MCF 10A (cell line): ENCODE data around the gene CDC42EP1. TPM values are rescaled to one million over a fixed set of nuclear protein-coding genes. Genes with fewer than 3 reads are reported as not detected.
A peak's percentile ranks its signal among the peaks of the same experiment; 100 is the strongest.
"Not testable (repeated sequence)": the region's sequence is repeated elsewhere in the genome, so short reads cannot be mapped to it uniquely, and the experiment has no call there.

Experiments used
- BruUV-seq: library from RNA; stranded (reverse); fragments of 400-500 nt; replicated peaks from 2 replicates; lab custom pipeline; 2021; lab: Mats Ljungman, UMichigan
- CTCF ChIA-PET: fragments of 300-600 bp; sonication (Branson Sonifier 250); formaldehyde crosslinking; extraction: SDS; loops from one replicate; lab custom pipeline; 2021; ENCODE audit warnings: antibody characterized with exemption, inconsistent platforms; lab: Yijun Ruan, JAX
- POLR2A ChIA-PET: fragments of 300-600, 350-650 bp; sonication (Branson Sonifier 250); formaldehyde crosslinking; extraction: SDS; loops from one replicate; lab custom pipeline; 2020; ENCODE audit warnings: antibody characterized with exemption, inconsistent platforms; lab: Yijun Ruan, JAX
- DNase-seq: peaks from one replicate; pipeline ENCODE4 v3.0.0-alpha.2; 2018; ENCODE audit not compliant: unreplicated experiment
- H3K27ac Mint-ChIP-seq: one replicate; pipeline ENCODE4 v1.8.0; 2022; ENCODE audit warnings: mild to moderate bottlenecking, low read depth, mixed read lengths; ENCODE audit not compliant: unreplicated experiment
- H3K27me3 Mint-ChIP-seq: one replicate; pipeline ENCODE4 v1.8.0; 2022; ENCODE audit warnings: mixed read lengths; ENCODE audit not compliant: insufficient read depth, unreplicated experiment
- H3K36me3 Mint-ChIP-seq: one replicate; pipeline ENCODE4 v1.8.0; 2022; ENCODE audit warnings: mild to moderate bottlenecking, moderate library complexity, mixed read lengths; ENCODE audit not compliant: insufficient read depth, unreplicated experiment
- H3K4me1 Mint-ChIP-seq: one replicate; pipeline ENCODE4 v1.8.0; 2022; ENCODE audit warnings: mixed read lengths; ENCODE audit not compliant: insufficient read depth, unreplicated experiment
- H3K4me3 Mint-ChIP-seq: one replicate; pipeline ENCODE4 v1.8.0; 2022; ENCODE audit warnings: mild to moderate bottlenecking, moderate library complexity, mixed read lengths; ENCODE audit not compliant: unreplicated experiment
- H3K9me3 Mint-ChIP-seq: one replicate; pipeline ENCODE4 v1.8.0; 2022; ENCODE audit warnings: mixed read lengths; ENCODE audit not compliant: unreplicated experiment
- CTCF ChIP-seq: fragments of 200-600 bp; IDR thresholded peaks from one replicate; pipeline ENCODE4 v1.8.0; 2022; ENCODE audit warnings: antibody characterized with exemption, mild to moderate bottlenecking; ENCODE audit not compliant: unreplicated experiment
- intact Hi-C: fragments of 100-400 bp; cut with micrococcal nuclease; formaldehyde crosslinking; loops from 2 replicates; pipeline ENCODE4 v1.14.1; 2022
- total RNA-seq: library from RNA; stranded (reverse); gene quantifications from 2 replicates; pipeline ENCODE4 v1.2.3, GENCODE V29; 2022

CDC42EP1 gene
- total RNA-seq, 1 experiment from 2014 or later, result 148 TPM

- H3K4me1 Mint-ChIP-seq, result peaks cover 32% of the 10 kb centered on the region
- ChIA-PET CTCF (interaction anchor here (0.6 to 16.7 kb wide), 21 partner anchors 11 to 1022 kb away, joined by 3 to 667 read pairs (median 4); partner anchors contain the start of genes CDC42EP1 and GGA1), POLR2A (interaction anchor here (1.1 to 10.8 kb wide), 7 partner anchors 11 to 148 kb away, joined by 3 to 194 read pairs (median 4); partner anchors contain the start of genes CDC42EP1, GGA1 and NOL12)
- peak overlapping the region; percentile 34 for H3K27ac Mint-ChIP-seq
- no peaks in the 10 kb centered on the region for H3K27me3 Mint-ChIP-seq
- peak; percentile 97 for TF ChIP-seq CTCF
- intact Hi-C loops, result loop anchor here (1.0 to 5.0 kb wide), 2 partner anchors 54 to 254 kb away; no protein-coding TSS in a partner anchor
- H3K9me3 Mint-ChIP-seq, result no peaks in the 10 kb centered on the region
- no peak overlapping the region for H3K4me3 Mint-ChIP-seq
- DNase-seq, result peak; percentile 95
- H3K36me3 Mint-ChIP-seq, result peaks cover 6% of the 10 kb centered on the region
- no TSS peak for BruUV-seq
Observed at GRCh38 chr22:37538590-37539357, 21.5 kb upstream of the CDC42EP1 start.

GRCh38 chr22:37539790-37540189 is 20.5 kb upstream of the CDC42EP1 start:
- ChIA-PET POLR2A (interaction anchor here (0.5 to 10.8 kb wide), 5 partner anchors 24 to 239 kb away, joined by 3 to 194 read pairs (median 4); partner anchors contain the start of genes CDC42EP1 and GGA1), CTCF (interaction anchor here (0.6 to 16.7 kb wide), 17 partner anchors 12 to 323 kb away, joined by 3 to 667 read pairs (median 4); partner anchors contain the start of genes CARD10, CDC42EP1 and GGA1)
- H3K27me3 Mint-ChIP-seq, BruUV-seq, H3K9me3 Mint-ChIP-seq, H3K27ac Mint-ChIP-seq, DNase-seq, H3K36me3 Mint-ChIP-seq, H3K4me3 Mint-ChIP-seq: not testable (repeated sequence)
- intact Hi-C loops, result loop anchor here (5.0 kb wide), 1 partner anchor 253 kb away; no protein-coding TSS in a partner anchor
- peaks cover 27% of the 10 kb centered on the region for H3K4me1 Mint-ChIP-seq

GRCh38 chr22:37542416-37542815 is 17.9 kb upstream of the CDC42EP1 start:
- POLR2A ChIA-PET, result interaction anchor here (0.7 to 10.8 kb wide), 7 partner anchors 9 to 1154 kb away, joined by 3 to 194 read pairs (median 3); partner anchors contain the start of genes CDC42EP1 and GGA1
- H3K36me3 Mint-ChIP-seq, H3K4me3 Mint-ChIP-seq, BruUV-seq, H3K27me3 Mint-ChIP-seq, H3K9me3 Mint-ChIP-seq, DNase-seq: not testable (repeated sequence)
- CTCF ChIA-PET, result interaction anchor here (0.7 to 16.7 kb wide), 6 partner anchors 11 to 50 kb away, joined by 3 to 667 read pairs (median 4); partner anchors contain the start of gene CDC42EP1
- peak overlapping the region; percentile 91 for H3K27ac Mint-ChIP-seq
- H3K4me1 Mint-ChIP-seq, result peaks cover 35% of the 10 kb centered on the region
- intact Hi-C loops, result loop anchor here (1.0 kb wide), 1 partner anchor 19 kb away; no protein-coding TSS in a partner anchor

GRCh38 chr22:37542959-37543358 is 17.3 kb upstream of the CDC42EP1 start:
- Mint-ChIP-seq H3K4me1 (peaks cover 35% of the 10 kb centered on the region), H3K27ac (no peak overlapping the region)

More at GRCh38 chr22:37542959-37543358, 17.3 kb upstream of the CDC42EP1 start:
- CTCF ChIA-PET, result interaction anchor here (0.7 to 16.7 kb wide), 6 partner anchors 10 to 49 kb away, joined by 3 to 667 read pairs (median 4); partner anchors contain the start of gene CDC42EP1
- Mint-ChIP-seq H3K36me3 (peaks cover 6% of the 10 kb centered on the region), H3K4me3 (no peak overlapping the region), H3K9me3 (no peaks in the 10 kb centered on the region), H3K27me3 (no peaks in the 10 kb centered on the region)
- no TSS peak for BruUV-seq
- DNase-seq, result no peak
- POLR2A ChIA-PET, result interaction anchor here (10.8 kb wide), 1 partner anchor 21 kb away, joined by 194 read pairs; the partner anchor contains the start of gene CDC42EP1
- TF ChIP-seq CTCF, result no peak
- intact Hi-C loops, result loop anchor here (1.0 kb wide), 1 partner anchor 18 kb away; no protein-coding TSS in a partner anchor
